ENCODE measurements around the gene LAMA5.

GRCh38 chr20:62259294-62259565, 107.9 kb downstream of the LAMA5 start:
- TF ChIP-seq SIN3A (IDR thresholded peaks at IDR 0.05; ENCODE audit: borderline replicate concordance, low read depth, low read length) (no peak), CTCF (IDR thresholded peaks at IDR 0.05) (no peak), USF1 (IDR thresholded peaks at IDR 0.05; ENCODE audit: borderline replicate concordance, low read depth) (no peak), NFIC (IDR thresholded peaks at IDR 0.05; ENCODE audit: borderline replicate concordance) (no peak), POLR2AphosphoS5 (IDR thresholded peaks at IDR 0.05; ENCODE audit: low read depth, low read length) (no peak), YY1 (IDR thresholded peaks at IDR 0.05; ENCODE audit: low read depth) (no peak), NRF1 (IDR thresholded peaks at IDR 0.05; ENCODE audit: low read depth, low read length) (no peak), SMC3 (IDR thresholded peaks at IDR 0.05; ENCODE audit: low read depth, low read length) (no peak), GABPA (IDR thresholded peaks at IDR 0.05; ENCODE audit: low read depth) (no peak), MAX (IDR thresholded peaks at IDR 0.05; ENCODE audit: low read depth) (no peak), TEAD4 (IDR thresholded peaks at IDR 0.05; ENCODE audit: borderline replicate concordance, insufficient read depth) (no peak), PBX3 (IDR thresholded peaks at IDR 0.05) (no peak), ZBTB33 (IDR thresholded peaks at IDR 0.05; ENCODE audit: borderline replicate concordance, low read depth) (no peak)
